Cerebellar cortex (tissue), 1 donor: ENCODE measurements around the gene HDAC8.
"Not testable (repeated sequence)": the region's sequence is repeated elsewhere in the genome, so short reads cannot be mapped to it uniquely, and the experiment has no call there.

Experiments
- DNase-seq: peaks from one replicate; pipeline ENCODE4 v3.0.0-alpha.2; 2015; ENCODE audit warnings: low spot score

HDAC8 gene

GRCh38 chrX:72572248-72573157, at the start of gene HDAC8:
HDAC8 (minus strand) TSS chrX:72572843; CDS start chrX:72572761, 82 bp downstream.
- peak; percentile 89 for DNase-seq

DNA sequence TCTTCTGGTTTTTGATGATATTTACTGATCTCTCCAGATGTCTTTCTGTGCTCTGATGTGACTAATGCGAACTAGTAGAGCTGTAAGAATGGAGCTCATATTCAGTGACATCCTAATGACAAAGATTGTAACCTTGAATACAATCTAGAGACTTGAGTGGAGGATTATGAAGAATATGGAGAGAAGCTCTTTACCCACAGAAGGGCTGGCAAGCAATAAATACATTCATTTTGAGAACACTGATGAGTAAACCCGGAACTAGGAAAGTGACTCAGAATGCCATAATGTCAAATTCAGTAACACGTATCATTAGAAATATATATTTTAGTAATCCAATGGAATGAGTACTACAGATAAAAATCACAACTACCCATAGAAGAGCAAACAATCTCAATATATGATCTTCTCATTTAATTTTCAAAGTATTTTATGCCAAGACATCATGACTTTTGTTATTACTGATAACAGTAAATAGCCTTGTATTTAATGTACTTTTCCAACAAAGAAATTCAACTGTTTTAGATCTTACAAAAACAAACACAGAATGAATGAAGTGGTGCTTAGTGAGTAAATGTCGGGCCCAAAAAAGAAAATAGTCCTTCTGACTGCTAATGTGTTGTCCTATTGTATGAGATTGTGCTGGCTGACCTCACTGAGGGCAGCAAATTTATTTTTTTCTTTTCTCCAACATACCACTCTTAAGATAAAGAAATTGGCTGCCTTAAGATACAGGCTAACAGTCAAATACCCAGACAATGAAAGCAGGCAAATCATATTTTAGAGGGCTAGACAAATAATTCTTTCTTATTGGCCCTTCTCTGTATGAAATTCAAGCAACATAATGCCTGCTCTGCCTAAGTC, 49.2 kb upstream of the HDAC8 start:
- no peak for DNase-seq

DNA sequence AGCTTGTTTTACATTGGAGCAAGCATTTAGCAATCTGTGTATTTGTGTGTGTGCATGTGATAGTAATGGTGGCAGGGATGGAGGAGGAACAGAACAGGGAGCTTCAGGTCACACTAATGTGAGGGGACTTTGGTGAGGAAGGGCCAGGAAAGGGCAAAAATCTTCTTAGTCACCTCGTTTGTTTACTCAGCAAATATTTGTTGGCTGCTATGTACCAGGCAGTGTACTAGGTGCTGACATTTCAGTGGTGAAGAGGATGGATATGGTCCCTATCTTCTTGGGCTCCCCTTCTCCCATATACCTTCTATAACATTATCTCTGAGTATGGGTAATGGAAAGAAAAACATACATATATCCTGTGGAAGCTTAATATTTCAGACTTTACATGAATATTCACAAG, 48.5 kb upstream of the HDAC8 start:
- no peak for DNase-seq

- DNase-seq: no peak
Measured at GRCh38 chrX:72620550-72621145, 48.0 kb upstream of the HDAC8 start.

DNA sequence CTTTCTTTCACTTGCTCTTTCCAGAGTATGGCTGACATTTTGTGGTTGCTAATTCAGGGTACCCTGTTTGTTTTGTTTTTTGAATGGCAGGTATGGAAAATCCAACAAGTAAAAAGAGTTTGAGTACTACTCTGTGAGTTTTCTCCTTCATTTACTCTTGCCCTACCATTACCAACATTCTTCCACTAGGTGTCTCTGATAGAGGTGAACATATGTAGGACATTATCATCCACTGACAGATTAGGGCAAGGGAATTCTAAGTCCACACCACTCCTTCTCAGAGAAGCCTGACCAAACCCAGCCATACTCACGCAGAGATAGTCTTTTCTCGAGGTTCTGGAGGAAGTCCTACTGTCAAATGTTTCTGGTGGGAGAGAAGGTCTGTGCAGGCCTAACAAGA, 36.7 kb upstream of the HDAC8 start:
- DNase-seq: no peak

- no peak for DNase-seq
Measured at GRCh38 chrX:72604705-72605104, 32.1 kb upstream of the HDAC8 start.

- no peak for DNase-seq
Measured at GRCh38 chrX:72604112-72604511, 31.5 kb upstream of the HDAC8 start.

DNA sequence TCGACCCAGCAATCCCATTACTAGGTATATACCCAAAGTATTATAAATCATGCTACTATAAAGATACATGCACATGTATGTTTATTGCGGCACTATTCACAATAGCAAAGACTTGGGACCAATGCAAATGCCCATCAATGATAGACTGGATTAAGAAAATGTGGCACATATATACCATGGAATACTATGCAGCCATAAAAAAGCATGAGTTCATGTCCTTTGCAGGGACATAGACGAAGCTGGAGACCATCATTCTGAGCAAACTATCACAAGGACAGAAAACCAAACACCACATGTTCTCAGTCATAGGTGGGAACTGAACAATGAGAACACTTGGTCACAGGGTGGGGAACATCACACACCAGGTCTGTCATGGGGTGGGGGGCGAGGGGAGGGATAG, 18.4 kb upstream of the HDAC8 start:
- not testable (repeated sequence) for DNase-seq

DNA sequence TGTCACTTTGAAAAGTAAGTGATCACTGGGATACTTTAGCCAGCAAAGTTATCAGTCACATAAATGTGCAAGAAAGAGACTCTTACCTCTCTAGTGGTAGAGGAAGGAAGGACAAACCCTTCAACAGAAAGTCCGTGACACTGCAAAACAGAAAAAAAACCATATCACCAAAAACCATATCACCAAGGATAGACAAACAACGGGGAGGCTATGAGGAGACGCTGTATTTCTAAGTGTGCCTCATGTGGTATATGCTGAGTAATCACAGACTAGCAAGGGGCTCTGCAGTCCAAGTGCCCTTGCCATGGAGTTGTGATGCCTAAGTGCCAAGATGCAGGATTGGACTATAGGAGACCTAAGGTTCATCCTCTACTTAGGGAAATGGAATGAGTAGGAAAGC, 11.5 kb upstream of the HDAC8 start:
- no peak for DNase-seq

DNA sequence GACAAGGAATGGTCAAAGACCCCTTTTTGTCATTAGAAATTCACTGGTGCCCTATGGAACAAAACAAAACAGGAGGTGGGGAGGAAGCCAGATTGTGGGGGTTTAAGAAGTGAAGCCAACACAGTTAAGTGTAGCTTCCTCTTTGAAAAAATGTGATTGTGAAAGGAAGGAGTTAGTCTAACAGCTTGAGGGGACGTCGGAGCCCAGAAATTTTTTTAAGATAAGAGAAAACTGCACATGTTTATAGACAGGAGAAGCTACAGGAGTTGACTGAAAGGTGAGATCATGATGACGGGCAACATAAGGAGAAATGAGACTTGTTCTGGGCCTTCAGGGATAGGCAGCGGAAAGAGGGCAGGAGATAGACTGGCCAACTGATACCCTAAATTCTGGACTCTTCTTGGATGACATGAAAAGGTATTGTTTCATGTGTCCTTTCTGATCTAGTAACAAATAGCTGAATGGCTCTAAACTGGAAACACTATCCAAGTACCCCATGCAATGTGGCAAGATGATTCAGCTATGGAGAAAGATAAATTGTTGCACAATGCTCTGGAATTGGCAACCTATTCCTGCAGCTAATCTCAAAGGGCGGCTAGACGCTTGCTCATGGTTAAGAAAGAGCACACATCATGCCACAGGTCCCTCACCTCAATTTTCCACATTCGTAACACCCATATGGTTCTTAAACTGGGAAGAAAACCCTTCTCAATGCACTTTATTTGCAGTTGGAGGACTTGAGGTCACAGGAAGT, 3.7 kb upstream of the HDAC8 start:
- DNase-seq: no peak

DNA sequence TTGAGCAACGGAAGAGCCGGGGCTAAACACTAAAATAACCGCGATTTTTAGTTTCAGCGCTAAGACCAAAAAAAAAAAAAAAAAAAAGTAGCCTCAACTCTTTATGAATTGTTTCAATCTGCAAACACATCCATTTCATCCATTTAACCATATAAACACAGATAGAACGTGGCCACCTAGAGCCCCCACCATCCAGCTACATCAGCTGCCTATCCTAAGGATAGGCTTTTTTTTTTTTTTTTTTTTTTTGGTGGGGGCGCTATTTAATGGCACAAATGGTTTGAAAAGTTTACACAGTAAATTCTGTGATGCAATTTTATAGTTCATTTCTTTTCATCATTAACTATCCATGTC, 492 bp upstream of the HDAC8 start:
- DNase-seq: no peak

DNA sequence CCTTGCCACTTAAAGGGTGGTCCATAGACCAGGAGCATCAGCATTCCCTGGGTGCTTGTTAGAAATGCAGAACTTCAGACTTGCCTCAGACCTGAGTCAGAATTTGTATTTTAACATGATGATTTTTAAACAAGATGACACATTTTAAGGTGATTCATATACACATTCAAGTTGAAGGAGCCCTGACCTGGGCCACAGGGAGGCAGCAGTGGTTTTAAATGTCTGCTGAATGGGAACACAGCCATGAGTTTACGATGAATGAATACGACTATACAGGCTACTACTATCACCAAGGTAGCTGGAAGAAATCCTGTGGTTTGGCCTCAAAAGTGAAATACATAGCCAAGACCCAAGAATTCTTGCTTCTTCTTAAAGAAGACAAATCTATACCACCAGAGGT, 2.9 kb downstream of the HDAC8 start:
- DNase-seq: no peak

GRCh38 chrX:72568406-72569092, 4.1 kb downstream of the HDAC8 start:
- no peak for DNase-seq

DNA sequence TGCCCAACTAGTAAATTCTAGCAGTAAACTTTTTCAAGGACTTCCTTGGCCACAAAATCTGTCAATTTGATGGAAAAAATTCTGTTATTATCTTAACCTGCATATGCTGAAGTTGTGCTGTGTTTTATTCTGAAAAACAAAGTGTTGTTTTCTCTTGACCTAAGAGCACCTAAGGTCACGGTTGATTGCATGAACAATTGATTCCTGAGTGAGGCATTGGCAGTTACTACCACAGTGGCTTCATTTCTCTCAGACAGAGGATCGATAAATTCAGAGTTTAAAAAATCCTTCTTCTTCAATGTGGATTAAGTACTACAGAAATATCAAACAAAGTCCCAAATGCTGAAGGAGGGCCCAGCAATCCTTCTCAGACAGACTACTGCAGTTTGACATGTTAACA, 6.2 kb downstream of the HDAC8 start:
- no peak for DNase-seq

GRCh38 chrX:72559655-72560054, 13.0 kb downstream of the HDAC8 start:
- not testable (repeated sequence) for DNase-seq

- DNase-seq: no peak
Measured at GRCh38 chrX:72554448-72555140, 18.0 kb downstream of the HDAC8 start.

GRCh38 chrX:72552443-72552842, 20.2 kb downstream of the HDAC8 start:
- not testable (repeated sequence) for DNase-seq

DNA sequence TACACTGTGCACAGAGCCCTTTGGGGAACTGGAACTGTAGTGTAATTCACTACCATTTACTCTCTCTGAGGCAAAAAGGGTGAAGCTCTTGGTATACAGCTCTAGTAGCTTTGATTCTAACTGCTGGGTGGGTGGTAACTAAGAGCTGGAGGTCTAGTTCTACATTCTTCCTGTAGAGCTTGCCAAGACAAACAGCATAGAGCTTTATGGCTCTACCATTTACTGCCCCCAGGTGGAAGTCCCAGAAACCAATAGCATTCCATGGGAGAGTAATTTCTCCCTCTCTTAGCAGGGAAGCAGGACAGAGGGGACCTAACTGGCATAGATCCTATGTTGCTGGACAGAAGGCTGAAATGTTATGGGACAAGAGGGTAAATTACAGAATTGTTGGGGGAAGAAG, 26.7 kb downstream of the HDAC8 start:
- DNase-seq: no peak

DNA sequence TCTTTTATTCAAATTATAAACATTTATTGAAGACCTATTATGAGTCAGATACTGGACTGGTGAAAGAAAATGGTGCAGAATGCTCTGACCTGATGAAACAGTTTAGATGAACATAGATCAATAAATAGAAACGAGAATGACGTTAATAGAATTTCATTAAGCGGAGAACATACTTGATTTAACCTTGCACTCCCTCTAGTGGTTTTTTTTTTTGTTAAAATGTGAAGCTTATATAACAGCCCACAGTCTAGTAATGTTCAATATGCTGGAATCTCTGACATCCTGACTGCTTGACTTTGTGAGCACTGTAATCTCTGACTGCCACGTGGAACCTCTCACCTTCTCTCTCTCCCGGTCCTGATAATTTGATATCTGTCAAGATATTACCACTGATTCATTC, 32.3 kb downstream of the HDAC8 start:
- peak; percentile 70 for DNase-seq

- DNase-seq: peak; percentile 5
Measured at GRCh38 chrX:72539822-72540221, 32.8 kb downstream of the HDAC8 start.

DNA sequence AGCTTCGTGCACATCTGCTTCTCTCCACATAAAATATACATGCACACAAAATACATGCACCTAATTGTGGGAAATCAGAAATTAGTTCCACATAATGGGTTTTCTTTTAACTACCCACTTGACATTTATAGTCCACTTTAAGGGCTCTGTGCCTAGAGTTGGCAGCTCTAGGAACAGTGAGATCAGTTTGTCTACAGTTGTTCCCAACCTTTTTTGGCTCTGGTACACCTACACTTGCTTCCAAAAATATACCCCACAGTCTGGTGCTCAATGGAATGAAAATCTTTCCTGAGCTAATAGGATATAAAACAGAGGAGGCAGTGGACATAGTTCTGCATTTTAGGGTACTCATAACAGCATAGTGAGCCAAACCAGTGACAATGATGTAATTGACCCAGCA, 36.1 kb downstream of the HDAC8 start:
- DNase-seq: peak; percentile 80
